Measurements from ENCODE around the gene CD38.

DNA sequence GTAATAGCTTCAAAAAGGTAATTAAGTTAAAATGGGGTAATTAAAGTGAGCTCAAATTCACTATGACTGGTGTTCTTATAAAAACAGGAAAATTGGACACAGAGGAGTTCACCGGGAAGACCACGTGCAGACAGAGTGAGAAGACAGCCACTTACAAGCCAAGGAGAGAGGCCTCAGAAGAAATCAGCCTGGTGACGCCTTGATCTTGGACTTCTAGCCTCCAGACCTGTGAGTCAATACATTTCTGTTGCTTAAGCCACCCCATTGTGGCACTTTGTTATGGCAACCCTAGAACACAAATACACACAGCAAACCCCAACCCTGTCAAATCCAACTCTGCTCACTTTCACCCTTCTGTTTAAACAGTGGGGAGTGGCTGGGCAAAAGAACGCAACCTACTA is 4.1 kb upstream of the CD38 start:
- TF ChIP-seq, protein P1, sequence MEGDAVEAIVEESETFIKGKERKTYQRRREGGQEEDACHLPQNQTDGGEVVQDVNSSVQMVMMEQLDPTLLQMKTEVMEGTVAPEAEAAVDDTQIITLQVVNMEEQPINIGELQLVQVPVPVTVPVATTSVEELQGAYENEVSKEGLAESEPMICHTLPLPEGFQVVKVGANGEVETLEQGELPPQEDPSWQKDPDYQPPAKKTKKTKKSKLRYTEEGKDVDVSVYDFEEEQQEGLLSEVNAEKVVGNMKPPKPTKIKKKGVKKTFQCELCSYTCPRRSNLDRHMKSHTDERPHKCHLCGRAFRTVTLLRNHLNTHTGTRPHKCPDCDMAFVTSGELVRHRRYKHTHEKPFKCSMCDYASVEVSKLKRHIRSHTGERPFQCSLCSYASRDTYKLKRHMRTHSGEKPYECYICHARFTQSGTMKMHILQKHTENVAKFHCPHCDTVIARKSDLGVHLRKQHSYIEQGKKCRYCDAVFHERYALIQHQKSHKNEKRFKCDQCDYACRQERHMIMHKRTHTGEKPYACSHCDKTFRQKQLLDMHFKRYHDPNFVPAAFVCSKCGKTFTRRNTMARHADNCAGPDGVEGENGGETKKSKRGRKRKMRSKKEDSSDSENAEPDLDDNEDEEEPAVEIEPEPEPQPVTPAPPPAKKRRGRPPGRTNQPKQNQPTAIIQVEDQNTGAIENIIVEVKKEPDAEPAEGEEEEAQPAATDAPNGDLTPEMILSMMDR (IDR thresholded peaks at IDR 0.05; ENCODE audit: poor library complexity, severe bottlenecking) = no peak
- no peak for TF ChIP-seq RAD21 (conservative IDR thresholded peaks at IDR 0.05)
- TF ChIP-seq, protein P2, sequence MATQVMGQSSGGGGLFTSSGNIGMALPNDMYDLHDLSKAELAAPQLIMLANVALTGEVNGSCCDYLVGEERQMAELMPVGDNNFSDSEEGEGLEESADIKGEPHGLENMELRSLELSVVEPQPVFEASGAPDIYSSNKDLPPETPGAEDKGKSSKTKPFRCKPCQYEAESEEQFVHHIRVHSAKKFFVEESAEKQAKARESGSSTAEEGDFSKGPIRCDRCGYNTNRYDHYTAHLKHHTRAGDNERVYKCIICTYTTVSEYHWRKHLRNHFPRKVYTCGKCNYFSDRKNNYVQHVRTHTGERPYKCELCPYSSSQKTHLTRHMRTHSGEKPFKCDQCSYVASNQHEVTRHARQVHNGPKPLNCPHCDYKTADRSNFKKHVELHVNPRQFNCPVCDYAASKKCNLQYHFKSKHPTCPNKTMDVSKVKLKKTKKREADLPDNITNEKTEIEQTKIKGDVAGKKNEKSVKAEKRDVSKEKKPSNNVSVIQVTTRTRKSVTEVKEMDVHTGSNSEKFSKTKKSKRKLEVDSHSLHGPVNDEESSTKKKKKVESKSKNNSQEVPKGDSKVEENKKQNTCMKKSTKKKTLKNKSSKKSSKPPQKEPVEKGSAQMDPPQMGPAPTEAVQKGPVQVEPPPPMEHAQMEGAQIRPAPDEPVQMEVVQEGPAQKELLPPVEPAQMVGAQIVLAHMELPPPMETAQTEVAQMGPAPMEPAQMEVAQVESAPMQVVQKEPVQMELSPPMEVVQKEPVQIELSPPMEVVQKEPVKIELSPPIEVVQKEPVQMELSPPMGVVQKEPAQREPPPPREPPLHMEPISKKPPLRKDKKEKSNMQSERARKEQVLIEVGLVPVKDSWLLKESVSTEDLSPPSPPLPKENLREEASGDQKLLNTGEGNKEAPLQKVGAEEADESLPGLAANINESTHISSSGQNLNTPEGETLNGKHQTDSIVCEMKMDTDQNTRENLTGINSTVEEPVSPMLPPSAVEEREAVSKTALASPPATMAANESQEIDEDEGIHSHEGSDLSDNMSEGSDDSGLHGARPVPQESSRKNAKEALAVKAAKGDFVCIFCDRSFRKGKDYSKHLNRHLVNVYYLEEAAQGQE (IDR thresholded peaks at IDR 0.05; ENCODE audit: borderline replicate concordance) = no peak

All from neural cell (in vitro differentiated cells).